ENCODE measurements around the gene PPP2R3B.

Gene PPP2R3B

DNA sequence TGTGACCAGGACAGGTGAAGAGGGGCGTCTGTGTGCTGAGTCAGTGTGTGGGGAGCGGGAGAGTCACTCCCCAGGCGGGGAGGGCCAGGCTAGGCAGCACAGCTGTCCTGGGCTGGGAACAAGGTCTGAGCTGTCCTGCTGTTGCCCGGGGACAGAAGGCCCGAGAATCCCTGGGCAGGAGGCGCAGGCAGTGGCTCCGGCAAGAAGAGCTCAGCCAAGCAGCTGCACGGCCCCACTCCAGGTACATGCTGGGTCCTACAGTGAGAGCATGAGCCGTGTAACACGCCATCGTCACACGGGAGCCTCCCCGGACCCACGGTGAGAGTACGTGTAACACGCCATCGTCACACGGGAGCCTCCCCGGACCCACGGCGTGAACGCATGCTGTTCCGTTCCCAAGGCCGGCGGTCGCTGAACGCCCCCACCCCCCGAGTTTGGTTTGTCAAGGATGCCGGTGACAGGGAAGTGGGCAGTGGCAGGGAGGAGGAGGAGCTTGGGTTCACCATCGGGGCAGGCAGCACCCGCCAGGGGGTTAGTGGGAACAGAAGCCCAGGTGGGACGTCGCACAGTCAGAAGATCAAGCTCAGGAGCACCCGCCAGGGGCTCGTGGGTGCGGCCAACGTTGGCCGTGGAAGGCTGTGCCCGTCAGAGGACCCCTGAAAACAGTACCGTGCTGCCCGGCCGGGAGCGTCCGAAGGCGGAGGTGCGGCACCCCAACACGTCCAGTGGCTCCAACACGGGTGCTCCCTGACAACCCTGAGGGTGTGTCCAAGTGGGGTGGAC lies 15.6 kb downstream of the PPP2R3B start:
- DNase-seq (ENCODE audit: low read depth), result no peak

DNA sequence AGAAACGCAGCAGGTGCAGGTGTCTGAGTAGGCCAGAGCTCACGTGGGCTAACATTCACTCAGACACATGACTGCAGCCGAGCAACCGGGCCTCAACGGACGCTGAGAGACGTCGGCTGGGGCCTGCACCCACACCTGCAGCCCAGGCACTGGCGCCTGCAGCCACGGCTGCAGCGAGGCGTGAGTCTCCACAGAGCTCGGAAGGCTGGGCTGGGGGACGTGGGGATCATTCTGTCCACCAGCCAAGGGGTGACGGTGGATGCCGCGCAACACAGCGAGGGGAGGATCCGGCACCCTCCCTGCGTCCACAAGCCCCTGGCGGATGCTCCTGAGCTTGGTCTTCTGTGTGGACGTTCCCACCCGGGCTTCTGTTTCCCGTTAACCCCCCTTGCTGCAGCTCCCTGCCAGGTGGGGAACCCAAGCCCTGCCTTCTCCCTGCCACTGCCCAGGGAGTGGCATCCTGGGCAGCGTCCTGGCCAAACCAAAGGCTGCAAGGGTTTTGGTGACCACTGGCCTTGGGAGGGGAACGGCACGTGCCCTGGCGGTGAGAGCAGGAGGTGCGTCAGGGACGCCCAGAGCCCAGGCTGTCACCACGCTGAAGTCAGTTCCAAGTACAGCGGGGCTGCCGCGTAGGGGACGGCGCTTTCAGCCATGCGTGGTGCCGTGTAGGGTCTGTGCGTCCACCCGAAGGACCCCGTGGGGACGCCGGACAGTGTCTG lies 16.3 kb downstream of the PPP2R3B start:
- DNase-seq (ENCODE audit: low read depth), result no peak

DNA sequence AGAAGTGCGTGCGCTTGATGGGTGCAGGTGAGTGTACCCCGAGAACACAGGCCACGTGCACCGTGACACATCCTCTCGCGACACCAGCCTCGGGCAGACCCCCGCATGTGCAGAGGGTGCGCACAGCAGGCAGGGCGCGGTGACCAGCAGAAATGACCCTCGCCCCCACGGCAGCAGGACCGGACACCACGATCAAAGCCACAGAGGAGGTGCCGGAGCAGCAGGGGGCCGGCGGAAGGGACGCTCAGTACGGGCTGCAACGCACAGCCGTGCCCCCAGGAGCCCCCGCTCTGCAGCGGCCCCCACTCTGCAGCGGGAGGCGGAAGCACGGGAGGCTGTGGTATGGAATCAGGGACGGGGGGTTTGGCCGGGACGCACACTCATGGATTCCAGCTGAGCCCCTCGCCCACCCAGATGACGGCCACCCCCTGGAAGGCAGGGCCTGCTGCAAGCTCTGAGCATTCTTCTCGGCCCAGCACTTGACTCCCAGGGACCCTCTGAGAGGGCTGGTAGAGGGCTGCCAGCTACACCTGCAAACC lies 17.1 kb downstream of the PPP2R3B start:
- no peak for DNase-seq (ENCODE audit: low read depth)

DNA sequence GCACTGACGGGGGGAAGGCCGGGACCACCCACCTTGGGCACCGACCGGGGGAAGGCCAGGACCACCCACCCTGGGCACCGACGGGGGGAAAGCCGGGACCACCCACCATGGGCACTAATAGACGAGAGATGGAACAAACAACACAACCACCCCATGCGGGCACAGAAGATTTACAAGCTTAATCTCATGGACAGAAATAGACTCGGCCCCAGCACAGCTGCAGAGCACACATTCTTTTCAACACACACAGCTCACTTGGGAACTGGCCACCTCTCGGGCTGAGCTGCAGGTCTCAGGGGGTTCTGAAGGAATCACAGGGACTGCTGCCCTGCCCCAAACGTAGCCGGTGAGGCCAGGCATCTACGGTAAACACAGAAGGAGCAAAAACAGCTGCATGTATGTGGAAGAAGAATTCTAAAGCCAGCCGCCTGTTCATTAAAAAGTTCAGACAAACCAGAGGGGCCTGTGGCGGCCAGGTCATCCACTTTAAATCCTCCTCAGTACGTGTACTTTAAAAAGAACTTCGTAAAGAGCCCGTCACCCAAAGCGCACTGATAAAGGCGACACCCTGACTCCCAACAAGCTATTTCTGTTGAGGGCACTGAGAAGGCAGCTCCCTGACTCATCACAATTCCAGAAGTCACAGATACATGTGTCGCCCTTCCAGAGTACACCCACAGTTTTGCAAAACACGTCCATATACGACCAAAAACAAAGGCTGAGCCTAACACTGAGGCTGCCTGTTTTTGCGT lies 17.7 kb downstream of the PPP2R3B start:
- DNase-seq (ENCODE audit: low read depth), result no peak

DNA sequence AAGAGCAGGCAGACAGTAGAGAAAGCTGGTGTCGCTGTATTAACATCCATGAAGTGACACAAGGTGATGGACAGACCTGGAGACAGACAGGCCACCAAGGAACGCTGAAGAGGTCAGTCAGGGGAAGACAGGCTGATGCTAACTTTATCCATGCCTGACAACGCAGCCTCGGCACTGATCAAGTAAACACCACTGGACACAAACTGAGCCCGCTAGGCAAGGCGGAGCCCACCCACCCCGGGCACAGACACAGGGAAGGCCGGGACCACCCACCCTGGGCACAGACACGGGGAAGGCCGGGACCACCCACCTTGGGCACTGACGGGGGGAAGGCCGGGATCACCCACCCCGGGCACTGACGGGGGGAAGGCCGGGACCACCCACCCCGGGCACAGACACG lies 18.8 kb downstream of the PPP2R3B start:
- no peak for DNase-seq (ENCODE audit: low read depth)

DNA sequence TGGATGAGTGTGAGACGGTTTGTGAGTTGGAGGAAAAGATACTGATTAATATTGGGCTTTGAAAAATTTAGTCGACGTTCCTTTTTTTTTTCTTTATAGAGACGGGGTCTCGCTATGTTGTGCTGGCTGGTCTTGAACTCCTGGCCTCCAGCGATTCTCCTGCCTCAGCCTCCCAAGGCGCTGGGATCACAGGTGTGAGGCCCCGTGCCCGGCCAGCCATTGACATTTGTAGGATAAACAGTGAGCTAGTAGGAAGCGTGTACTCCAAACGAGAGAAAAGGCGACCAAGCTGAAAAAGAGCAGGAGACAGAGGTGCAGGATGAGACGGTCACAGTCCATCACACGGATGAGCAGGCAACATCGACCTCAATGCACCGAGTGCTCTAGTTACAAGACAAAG lies 19.4 kb downstream of the PPP2R3B start:
- no peak for DNase-seq (ENCODE audit: low read depth)

DNA sequence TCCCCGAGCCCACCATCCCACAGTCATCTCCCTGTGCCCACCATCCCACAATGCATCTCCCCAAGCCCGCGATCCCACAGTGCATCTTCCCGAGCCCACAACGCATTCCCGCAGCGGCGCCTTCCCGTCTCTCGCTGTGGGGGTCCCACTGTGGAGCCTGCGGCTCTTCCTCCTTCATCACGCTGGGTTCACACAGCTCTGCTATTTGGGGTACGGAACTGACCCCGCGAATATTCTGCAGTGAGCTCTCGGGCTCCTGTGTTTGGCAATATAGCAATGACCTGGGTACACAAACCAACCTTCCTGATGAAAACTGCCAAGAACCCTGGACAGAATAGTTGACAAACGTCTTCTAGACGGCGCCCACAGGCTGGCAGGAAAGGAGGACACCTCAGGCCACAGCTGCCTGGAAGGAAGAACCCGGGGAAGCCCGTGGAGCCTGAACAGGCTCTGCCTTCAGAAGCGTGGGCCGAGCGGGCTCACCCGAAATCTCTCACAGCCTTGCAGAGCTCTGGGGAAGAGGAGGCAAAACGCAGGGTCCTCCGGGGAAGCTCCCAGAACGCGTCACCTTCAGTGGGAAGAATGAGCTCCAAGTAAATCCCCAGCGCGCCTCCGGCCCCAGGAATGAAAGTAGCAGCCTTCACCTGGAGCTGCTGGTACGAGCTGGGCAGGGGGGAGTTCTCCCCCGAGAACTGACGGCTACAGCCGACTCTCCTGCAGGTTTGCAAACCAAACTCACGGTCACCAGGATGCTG lies 22.9 kb downstream of the PPP2R3B start:
- no peak for DNase-seq (ENCODE audit: low read depth)

DNA sequence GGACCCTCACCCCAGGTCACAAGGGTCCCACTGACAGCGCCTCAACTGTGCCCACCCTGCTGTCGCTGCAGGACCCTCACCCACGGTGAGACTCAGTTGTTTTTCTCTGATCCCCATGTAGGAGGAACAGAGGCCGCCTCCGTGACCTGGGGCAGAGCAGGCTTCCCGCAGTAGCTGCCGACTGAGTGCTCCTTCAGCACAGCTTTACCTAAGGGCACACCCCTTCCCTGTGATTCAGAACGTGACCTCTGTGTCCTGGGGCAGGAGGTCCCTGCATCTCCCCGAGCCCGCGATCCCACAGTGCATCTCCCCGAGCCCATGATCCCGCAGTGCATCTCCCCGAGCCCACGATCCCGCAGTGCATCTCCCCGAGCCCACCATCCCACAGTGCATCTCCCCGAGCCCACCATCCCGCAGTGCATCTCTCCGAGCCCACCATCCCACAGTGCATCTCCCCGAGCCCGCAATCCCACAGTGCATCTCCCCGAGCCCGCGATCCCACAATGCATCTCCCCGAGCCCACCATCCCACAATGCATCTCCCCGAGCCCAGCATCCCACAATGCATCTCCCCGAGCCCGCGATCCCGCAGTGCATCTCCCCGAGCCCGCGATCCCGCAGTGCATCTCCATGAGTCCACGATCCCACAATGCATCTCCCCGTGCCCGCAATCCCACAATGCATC lies 23.6 kb downstream of the PPP2R3B start:
- no peak for DNase-seq (ENCODE audit: low read depth)

DNA sequence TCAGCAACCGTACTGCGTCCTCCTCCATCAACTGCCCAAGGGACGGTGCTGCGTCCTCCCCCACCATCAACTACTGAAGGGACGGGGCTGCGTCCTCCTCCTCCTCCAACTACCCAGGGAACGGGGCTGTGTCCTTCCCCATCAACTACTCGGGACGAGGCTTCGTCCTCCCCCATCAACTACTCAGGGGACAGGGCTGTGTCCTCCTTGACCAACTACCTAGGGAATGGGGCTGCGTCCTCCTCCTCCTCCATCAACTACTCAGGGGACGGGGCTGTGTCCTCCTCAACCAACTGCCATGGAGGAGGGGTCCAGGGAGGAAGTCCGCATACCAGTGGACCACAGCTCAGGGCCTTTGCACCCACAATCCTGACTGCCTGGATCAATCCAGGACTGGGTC lies 24.4 kb downstream of the PPP2R3B start:
- DNase-seq (ENCODE audit: low read depth), result no peak

DNA sequence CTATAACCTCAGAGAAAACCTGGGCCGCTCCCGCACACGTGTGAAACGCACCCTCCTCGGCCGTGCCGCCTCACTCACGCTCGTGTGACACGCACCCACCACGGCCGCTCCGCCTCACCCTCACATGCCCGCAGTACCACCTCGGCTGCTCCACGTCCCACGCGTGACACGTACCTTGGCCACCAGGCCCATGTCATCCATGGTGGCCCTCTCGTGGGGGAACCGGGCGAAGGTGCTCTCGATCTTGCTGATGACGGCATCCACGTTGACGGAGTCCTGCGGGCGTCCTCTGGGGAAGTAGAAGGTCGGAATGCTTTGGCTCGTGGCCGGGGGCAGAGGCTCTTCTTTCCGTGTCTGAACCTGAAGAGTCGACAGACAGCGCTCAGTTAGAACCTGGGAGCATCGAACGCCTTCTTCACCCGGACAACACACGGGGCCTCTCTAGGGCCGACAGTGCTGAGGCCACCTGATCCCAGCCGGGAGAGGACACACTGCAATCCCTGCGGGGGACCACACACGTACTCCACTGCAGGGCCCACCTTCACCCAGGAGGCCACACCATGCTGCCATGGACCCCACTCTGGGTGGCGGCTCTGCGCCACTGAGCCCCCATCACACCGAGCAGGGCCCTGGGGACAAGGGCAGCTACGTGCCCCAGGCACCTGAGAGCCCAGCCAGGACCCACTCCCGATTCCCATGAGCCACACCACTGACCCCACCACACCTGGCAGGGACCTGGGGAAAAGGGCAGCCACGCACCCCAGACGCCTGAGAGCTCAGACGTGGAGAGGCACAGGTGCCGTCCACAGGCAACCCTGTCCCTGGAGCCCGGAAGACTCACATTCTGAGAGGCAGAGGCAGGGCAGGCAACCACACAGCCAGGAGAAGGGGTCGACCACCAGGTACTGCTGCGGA lies 25.2 kb downstream of the PPP2R3B start:
- DNase-seq (ENCODE audit: low read depth), result no peak

DNA sequence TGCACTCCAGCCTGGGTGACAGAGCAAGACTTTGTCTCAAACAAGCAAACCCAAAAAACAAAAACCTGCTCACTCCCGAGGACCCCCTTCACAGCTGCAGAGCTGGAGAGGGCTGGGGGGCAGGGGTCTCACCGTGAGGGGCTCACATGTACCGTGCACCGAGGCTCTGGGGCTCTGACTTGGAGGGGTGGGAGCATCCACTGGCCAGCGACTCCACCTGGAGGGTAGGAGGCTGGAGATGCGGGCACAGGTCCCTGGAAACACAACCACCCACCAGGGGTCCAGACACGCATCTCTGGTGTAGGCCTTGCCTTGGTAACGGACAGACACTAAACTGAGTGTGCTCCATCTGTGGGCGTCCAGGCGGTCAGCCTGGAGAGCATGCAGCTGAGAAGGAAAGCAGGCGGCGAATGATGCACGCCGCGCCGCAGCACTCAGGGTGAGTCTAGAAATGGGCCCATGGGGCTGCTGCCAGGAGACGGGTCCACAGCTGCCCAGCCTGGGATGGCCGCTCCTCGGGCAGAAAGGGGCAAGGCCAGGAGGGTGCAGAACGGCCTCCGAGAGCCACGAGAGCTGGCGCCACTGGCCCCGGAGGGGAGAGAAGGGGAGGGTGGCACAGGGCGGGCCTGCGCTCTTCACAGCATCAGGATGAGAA lies 26.1 kb downstream of the PPP2R3B start:
- DNase-seq (ENCODE audit: low read depth), result no peak

DNA sequence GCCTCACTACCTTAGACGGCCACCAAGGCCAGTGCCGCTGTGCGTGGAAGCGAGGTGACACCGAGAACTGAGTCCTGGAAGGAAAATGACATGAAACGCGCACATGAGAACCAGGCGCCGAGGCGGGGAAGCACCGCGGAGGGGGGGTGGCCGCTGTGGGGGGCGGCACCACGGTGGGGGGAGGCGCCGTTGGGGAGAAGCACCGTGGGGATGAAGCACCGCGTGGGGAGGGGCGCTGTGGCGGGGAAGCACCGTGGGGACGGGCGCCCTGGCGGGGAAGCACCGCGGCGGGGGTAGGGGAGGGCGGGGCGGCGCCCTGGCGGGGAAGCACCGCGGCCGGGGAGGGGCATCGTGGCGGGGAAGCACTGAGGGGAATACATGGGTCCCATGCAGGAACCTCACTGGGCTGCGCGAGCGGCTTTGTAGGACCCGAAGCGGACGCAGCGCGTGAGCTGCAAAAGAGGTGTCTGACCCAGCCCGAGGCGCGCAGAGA lies 28.0 kb downstream of the PPP2R3B start:
- DNase-seq (ENCODE audit: low read depth), result no peak

DNA sequence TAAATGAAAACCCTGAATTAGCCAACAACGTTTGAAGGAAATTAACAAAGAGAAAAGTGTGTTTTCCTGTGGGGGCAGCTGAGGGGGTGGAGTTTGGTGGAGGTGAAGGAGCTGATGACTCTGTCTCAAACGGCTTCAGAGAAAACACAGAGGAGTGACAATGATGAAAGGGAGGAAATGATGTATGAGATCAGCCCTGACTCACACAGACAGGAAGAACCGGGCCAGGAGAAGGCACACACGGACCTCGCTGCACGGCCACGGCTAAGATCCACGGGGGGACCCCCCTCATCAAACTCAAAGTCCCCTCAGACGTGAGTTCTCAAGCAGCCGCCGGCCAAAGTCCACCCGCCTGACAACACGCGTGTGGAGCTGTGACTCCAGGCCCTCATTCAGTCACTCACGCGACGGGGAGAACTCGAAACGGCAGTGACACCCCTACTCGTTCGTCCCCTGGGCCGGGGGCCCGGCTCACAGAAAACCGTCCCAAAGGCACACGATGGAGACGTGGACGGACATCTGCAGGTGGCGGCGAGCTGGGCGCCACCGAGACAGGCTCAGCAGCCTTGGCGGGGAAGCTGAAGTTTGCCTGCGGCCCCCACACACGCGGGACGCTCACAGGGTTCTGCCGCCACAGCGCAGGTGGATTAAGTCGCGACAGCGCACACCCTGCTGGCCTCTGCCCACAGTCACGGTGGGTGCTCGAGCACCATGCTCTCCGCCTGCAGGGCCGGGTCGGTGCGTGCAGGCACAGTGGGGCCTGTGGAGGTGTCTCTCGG lies 28.8 kb downstream of the PPP2R3B start:
- no peak for DNase-seq (ENCODE audit: low read depth)

DNA sequence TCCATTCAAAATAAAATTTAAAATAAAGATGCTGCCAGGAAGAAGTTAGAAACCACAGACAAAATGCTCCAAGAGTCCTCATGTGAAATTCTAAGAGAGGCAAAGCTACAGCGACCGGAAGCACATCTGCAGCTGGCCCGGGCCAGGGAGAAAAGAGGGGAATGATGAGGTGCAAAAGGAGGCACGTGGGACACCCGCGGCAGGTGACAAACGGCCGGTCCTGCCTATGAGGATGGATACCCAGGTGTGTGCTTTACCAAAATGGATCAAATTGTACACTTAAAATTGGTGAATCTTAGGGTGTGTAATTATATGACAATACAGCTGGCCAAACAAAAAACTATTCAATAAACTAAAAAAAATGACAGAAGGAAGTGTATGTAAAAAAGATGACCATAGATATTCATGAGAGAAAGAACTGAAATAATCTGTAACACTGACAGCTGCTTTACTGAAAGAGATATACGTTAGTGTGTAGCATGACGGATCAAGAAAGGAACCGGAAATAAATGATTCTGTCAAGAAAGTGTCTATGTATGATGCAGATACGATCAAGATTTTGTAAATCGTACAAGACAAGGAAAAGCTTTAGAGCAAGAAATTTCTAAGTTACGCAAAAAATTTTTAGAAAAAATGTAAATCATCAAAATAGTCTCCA lies 29.5 kb downstream of the PPP2R3B start:
- no peak for DNase-seq (ENCODE audit: low read depth)

DNA sequence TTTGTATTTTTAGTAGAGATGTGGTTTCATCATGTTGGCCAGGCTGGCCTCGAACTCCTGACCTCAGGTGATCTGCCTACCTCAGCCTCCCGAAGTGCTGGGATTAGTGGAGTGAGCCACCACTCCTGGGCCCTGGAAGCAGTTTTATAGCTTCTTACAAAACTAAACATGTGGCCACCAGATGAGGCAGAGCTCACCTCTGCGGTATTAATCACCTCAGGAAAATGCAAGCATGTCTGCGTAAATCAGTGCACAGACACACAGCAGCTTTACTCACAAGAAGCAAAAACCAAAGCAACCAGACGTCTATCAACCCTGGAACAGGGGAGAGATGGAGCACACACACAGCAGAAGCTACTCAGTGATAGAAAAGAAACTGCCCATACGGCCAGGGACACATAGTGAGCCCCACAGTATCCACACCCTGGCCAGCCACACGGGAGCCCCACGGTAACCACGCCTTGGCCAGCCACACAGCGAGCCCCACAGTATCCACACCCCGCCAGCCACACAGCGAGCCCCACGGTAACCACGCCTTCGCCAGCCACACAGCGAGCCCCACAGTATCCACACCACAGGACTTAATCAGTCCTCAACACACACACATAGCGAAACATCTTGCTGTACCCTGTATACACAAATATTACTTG lies 30.2 kb downstream of the PPP2R3B start:
- DNase-seq (ENCODE audit: low read depth), result no peak

DNA sequence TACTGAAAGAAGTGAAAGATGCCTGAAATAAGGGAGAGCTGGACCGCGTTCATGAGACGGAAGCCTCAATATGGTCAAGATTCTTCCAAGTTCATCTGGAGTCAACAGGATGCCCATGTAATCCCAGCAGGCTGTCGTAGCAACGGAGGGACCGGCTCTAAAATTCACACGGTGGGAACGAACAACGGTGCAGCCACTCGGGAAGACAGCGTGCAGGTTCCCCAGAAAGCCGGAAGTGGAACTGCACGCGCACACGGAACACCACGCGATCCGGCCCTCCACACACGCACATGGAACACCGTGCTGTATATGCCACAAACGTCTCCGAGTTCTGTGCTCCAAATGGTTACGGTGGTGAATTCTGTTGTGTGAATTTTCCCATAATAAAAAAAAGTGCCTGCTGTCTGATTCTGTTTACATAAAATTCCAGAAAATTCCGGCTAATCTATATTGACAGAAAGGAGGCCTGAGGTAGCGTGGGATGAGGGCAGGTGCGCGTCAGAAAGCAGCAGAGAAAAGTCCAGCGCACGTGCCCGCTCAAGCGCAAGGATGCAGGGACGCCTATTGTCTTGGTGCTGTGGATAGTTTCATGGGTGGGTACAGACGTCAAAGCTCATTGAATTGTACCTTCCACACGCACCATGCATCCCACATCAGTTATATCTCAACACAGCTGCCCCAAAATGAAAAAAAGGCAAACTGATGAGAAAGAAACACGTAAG lies 31.2 kb downstream of the PPP2R3B start:
- DNase-seq (ENCODE audit: low read depth), result no peak

Measured in CMK (cell line).